Transverse colon (tissue), 4 donors: ENCODE data around the gene PIGR. TPM values are rescaled to one million over a fixed set of nuclear protein-coding genes. Genes with fewer than 3 reads are reported as not detected.
A peak's percentile ranks its signal among the peaks of the same experiment; 100 is the strongest.

ENCODE experiments used
- DNase-seq: peaks from one replicate; pipeline ENCODE4 v3.0.0-alpha.2; 2019
- H3K27ac ChIP-seq, 4 donors: fragments of 200-600 bp; sonication (generic); 2 replicates each; pipeline ENCODE4 v1.5.1; 2016 to 2018; ENCODE audit warnings: inconsistent platforms in 4 of 4
- H3K27me3 ChIP-seq: fragments of 200-600 bp; sonication (generic); 2 replicates; pipeline ENCODE4 v1.5.1; 2017; ENCODE audit warnings: inconsistent platforms
- H3K36me3 ChIP-seq, 4 donors: fragments of 200-600 bp; sonication (generic); 2 replicates each; pipeline ENCODE4 v1.5.1; 2017 to 2019; ENCODE audit warnings: inconsistent platforms in 4 of 4
- H3K4me1 ChIP-seq, 4 donors: fragments of 200-600 bp; sonication (generic); 2 replicates each; pipeline ENCODE4 v1.5.1; 2017 to 2020; ENCODE audit warnings: inconsistent platforms in 4 of 4
- H3K4me3 ChIP-seq, 4 donors: fragments of 200-600 bp; sonication (generic); 1 replicate in 1 of 4; 2 replicates in 3 of 4; pipeline versions ENCODE4 v1.5.1 to v1.6.1; 2017 to 2019; ENCODE audit warnings: inconsistent platforms in 4 of 4
- H3K9me3 ChIP-seq, 2 donors: fragments of 200-600 bp; sonication (generic); 2 replicates each; pipeline ENCODE4 v1.5.1; 2017 to 2019; ENCODE audit warnings: inconsistent platforms in 2 of 2
- CTCF ChIP-seq, 5 experiments: fragments of 200-600 bp in 3 of 5; fragments of 450-650 bp in 2 of 5; sonication (generic) in 3 of 5; IDR thresholded peaks; 1 replicate in 2 of 5; 2 replicates in 3 of 5; pipeline ENCODE4 v1.5.1; 2016 to 2017; ENCODE audit warnings: antibody characterized with exemption in 5 of 5, inconsistent platforms in 3 of 5, mild to moderate bottlenecking in 2 of 5, moderate library complexity in 1 of 5
- EP300 ChIP-seq: sonication (generic); formaldehyde crosslinking; IDR thresholded peaks from one replicate; pipeline ENCODE4 v1.6.1; 2017; ENCODE audit warnings: antibody characterized with exemption, low read depth
- POLR2A ChIP-seq: fragments of 450-650 bp; IDR thresholded peaks from one replicate; pipeline ENCODE4 v1.6.1; 2016; ENCODE audit warnings: antibody characterized with exemption, mild to moderate bottlenecking, moderate library complexity
- POLR2AphosphoS5 ChIP-seq, 3 donors: sonication (generic); formaldehyde crosslinking; IDR thresholded peaks; one replicate each; pipeline ENCODE4 v1.6.1; 2016; ENCODE audit warnings: antibody characterized with exemption in 3 of 3
- WGBS, 2 donors: methylation state at CpG; one replicate each; pipeline ENCODE4 v1.1.5; 2018; ENCODE audit warnings: low coverage in 1 of 2; 5-methylcytosine and 5-hydroxymethylcytosine counted together
- in situ Hi-C, 4 donors: fragments of 200-750 bp; cut with MboI; loops; one replicate each; pipeline versions ENCODE4 v1.15.0 to v1.15.1; 2017; ENCODE audit warnings: low sequenced_read_pairs in 3 of 4, low pct_ligation_motif_present in 1 of 4, low pct_unique_long_range_greater_than_20kb in 1 of 4
- intact Hi-C: fragments of 100-400 bp; cut with DNase I; formaldehyde crosslinking; loops from one replicate; pipeline ENCODE4 v1.15.1; 2023; ENCODE audit warnings: low total_unique reads
- total RNA-seq, 4 donors: library from RNA; depleted of rRNA; stranded (reverse); fragments of >200 nt; gene quantifications; one replicate each; pipeline ENCODE4 v1.1.0, GENCODE V29; 2016

The PIGR gene
- total RNA-seq, 4 donors from 2014 or later = 3,370 to 10,796 (median 6,659) TPM

DNA sequence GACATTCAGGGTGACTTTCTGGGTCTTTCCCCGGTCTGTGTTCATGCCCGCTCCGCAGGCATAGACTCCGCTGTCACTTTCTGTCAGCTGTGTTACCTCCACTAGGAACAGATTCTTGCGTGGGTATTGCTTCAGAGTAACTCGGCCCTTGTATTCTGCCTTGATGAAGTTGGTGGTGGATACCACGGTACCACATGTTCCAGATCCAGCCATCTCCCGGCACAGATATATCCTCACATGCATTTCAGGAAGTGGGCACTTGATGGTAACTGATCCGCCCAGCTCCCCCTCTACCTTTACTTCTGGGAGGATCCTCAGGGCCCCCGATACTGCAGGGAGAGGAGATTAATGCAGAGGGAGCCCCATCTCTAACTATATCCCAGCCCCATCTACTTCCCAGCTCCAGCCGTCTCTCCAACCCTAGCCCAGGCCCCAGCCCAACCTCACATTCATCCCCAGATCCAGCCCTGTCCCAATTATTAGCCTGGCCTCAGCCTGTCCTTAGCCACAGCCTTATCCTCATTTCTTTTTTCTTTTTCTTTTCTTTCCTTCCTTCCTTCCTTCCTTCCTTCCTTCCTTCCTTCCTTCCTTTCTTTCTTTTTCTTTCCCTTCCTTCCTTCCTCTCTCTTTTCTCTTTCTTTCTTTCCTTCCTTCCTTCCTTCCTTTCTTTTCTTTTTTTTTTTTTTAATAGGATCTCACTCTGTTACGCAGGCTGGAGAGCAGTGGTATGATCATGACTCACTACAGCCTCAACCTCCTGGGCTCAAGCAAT is 32.3 kb downstream of the PIGR start:
- Histone ChIP-seq H3K27ac (no peak overlapping the region), H3K4me3 (no peak overlapping the region), H3K27me3 (peaks cover 5% of the 10 kb centered on the region), H3K9me3 (no peaks in the 10 kb centered on the region), H3K36me3 (no peaks in the 10 kb centered on the region), H3K4me1 (peaks cover 2 to 31% (median 9%) of the 10 kb centered on the region in 4 donors)
- in situ Hi-C loops = loop anchor here (5.0 to 25.0 kb wide), 6 partner anchors 99 to 279 kb away; partner anchors contain the start of gene DYRK3 (in 3 of the 4)
- TF ChIP-seq CTCF (IDR thresholded peaks at IDR 0.05) (no peak), POLR2A (no peak), POLR2AphosphoS5 (IDR thresholded peaks at IDR 0.05) (no peak), EP300 (no peak)
- 83 to 84% methylated on average over 9 to 12 of the region's 12 CpGs for WGBS, 2 donors
- no peak for DNase-seq
- intact Hi-C loops = loop anchor here (5.0 to 10.0 kb wide), 2 partner anchors 187 to 279 kb away; partner anchors contain the start of gene DYRK3

GRCh38 chr1:206912445-206913095 is 33.7 kb downstream of the PIGR start:
- H3K27me3 ChIP-seq = peaks cover 10% of the 10 kb centered on the region
- H3K27ac ChIP-seq = no peak overlapping the region
- H3K36me3 ChIP-seq = no peaks in the 10 kb centered on the region
- H3K9me3 ChIP-seq = no peaks in the 10 kb centered on the region
- 12 to 27% methylated on average over 5 to 7 of the region's 7 CpGs for WGBS, 2 donors
- TF ChIP-seq EP300 (no peak), CTCF (IDR thresholded peaks at IDR 0.05) (peak; percentile 86 to 88 (median 87)), POLR2A (no peak), POLR2AphosphoS5 (IDR thresholded peaks at IDR 0.05) (peak in 1 of 3 donors; percentile 17)
- peak; percentile 77 for DNase-seq
- intact Hi-C loops = loop anchor here (5.0 to 10.0 kb wide), 2 partner anchors 185 to 278 kb away; partner anchors contain the start of gene DYRK3
- no peak overlapping the region for H3K4me3 ChIP-seq
- in situ Hi-C loops = loop anchor here (5.0 to 25.0 kb wide), 6 partner anchors 98 to 278 kb away; partner anchors contain the start of gene DYRK3 (in 3 of the 4)
- H3K4me1 ChIP-seq = peaks cover 3 to 34% (median 11%) of the 10 kb centered on the region in 4 donors

DNA sequence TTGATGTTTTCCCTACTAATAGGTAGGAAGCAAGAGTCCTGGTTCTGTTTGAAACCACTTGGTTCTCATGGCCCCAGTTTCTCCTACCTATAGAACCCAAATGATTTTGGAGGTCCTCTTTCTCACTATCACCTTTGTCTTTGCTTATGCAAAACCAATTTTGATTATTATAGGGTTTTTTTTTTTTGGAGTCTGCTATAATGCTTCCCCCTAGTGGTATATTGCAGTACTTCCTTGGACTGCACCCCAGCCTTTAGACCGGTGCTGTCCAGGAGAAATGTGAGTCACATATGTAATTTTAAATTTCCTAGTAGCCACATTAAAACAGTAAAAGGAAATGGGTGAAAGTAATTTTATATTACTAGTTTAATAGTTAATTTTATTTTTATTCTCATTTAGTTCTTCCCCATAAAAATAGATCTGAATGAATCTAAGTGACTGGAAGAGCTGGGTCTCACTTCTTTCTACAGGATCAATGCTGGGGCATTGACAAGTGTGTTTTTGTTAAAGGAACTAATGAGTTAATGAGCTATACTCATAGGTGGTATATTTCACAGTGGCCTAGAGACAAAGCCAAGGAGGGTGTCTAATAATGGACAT is 35.1 kb downstream of the PIGR start:
- Histone ChIP-seq H3K36me3 (no peaks in the 10 kb centered on the region), H3K27ac (no peak overlapping the region), H3K27me3 (peaks cover 10% of the 10 kb centered on the region), H3K4me3 (no peak overlapping the region), H3K9me3 (no peaks in the 10 kb centered on the region), H3K4me1 (peaks cover 3 to 34% (median 11%) of the 10 kb centered on the region in 4 donors)
- TF ChIP-seq CTCF (IDR thresholded peaks at IDR 0.05) = peak; percentile 77 to 95 (median 88)
- no peak for TF ChIP-seq EP300
- in situ Hi-C loops = loop anchor here (5.0 to 25.0 kb wide), 6 partner anchors 96 to 276 kb away; partner anchors contain the start of gene DYRK3 (in 3 of the 4)
- WGBS, 2 donors = 0% methylated on average over 1 of the region's 1 CpG
- DNase-seq = no peak
- intact Hi-C loops = loop anchor here (5.0 to 10.0 kb wide), 2 partner anchors 184 to 276 kb away; partner anchors contain the start of gene DYRK3
